GM18499 (cell line): ENCODE results near the gene ARHGAP12.
"Not testable (repeated sequence)": the region's sequence is repeated elsewhere in the genome, so short reads cannot be mapped to it uniquely, and the experiment has no call there.

Experiments used
- ATAC-seq: cut with Tn5 transposase; IDR thresholded peaks from one replicate; pipeline ENCODE4 v1.9.1; 2021; ENCODE audit warnings: moderate number of reproducible peaks; ENCODE audit not compliant: insufficient read depth, unreplicated experiment

Gene ARHGAP12

DNA sequence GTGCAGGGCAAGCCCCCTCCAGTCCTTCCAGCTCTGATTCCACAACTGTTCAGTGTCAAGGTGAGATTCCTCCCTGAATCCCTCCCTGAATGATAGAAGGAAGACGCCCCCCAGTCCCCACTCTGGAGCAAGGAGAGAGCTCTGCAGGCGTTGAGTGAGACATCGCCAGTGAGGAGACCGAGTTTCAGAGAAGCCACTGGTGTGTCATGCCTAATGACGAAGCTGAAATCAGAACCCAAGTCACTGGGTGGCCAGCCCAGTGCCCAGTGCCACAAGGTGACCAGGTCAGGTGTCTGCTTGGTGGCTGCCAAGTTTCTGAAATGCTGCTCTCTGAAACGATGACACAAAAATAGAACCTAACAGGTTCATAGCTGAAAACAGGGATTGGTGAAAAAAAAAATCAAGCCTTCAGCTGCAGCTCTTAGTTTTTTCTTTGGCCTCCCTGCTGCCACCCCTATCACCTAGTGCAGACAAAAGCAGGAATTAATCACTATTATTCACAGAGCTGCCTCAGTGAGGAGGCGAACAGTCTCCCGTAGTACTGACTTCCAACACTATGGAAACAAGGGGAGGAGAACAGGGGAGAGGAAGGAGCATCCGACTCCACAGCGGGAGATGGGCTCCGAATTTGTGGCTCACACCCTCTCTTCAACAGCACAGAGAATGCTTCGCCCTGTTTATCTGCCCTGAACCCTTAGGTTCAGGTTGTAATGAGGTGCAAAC lies 153.5 kb downstream of the ARHGAP12 start:
- ATAC-seq: no peak

DNA sequence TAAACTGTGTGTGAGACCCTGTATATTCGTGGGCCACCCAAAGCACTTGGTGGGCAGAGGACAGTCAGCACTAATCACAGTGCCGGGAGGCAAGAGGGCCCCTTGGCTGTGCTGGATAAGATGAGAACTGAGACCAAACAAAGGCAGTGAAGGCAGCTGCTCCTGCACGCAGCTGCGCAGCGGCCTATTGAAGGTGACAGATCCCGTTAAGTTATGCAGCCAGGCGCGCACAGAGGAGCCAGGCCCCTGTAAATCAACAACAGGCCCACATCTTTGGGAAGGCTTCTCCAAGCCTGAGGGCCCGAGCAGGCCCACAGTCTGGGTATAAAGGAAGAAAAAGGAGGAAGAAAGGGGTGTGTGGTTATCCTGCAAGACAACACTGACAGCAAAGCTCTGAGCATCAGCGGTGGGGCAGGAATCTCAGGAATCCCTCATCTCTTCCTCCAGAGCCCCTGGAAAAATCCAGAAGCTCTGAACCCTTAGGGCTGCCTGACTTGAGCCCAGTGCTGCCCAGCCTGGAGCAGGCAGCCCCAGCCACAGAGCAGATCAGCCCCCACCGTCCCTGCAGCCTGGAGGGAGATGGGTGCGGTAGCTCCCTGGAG lies 154.2 kb downstream of the ARHGAP12 start:
- no peak for ATAC-seq

DNA sequence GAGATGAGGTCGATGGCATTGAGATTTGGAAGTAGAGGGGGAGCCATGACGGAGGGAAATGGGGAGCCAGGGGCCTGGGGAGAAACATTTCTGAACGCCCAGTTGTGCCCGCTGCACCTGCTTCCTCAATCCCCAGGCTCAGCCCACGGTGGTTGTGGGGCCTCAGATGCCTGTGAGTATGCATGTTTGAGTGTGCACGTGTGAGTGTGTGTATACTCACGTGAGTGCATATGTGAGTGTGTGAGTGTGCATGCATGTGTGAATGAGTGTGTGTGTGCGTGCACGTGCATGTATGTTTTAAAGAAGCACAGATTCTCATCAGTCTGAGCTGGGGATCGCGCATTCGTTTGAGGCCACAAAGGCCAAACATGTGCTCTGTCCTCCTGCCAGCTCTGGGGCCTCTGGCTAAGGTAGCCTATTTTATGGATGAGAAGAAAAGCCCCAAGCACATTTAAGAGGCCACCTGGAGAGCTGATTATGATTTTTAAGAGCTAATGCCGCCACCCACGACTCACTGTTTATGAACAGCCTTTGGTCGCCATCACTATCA lies 154.8 kb downstream of the ARHGAP12 start:
- ATAC-seq: no peak

DNA sequence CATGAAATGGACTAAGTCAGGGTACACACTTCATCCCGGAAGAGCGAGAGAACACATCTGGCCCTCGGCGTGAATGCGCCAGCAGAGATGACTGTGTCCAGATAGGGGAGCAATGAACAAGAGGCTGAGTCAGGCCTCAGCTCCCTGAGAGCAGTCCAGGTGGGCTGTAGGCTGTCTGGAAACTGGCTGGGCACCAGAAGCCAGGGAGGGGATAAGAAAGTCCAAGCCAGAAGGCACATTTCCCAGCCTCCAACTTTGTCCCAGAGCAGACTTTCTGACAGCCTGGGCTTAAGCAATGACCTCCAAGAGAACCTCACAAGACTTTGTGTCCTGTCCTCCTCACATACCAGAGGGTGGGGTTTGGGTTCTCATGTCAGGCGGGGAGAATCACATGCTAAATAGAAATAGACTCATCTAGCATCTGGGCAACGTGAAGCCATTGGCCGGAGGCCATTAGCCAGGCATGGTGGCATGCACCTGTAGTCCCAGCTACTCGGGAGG lies 157.2 kb downstream of the ARHGAP12 start:
- ATAC-seq: no peak

DNA sequence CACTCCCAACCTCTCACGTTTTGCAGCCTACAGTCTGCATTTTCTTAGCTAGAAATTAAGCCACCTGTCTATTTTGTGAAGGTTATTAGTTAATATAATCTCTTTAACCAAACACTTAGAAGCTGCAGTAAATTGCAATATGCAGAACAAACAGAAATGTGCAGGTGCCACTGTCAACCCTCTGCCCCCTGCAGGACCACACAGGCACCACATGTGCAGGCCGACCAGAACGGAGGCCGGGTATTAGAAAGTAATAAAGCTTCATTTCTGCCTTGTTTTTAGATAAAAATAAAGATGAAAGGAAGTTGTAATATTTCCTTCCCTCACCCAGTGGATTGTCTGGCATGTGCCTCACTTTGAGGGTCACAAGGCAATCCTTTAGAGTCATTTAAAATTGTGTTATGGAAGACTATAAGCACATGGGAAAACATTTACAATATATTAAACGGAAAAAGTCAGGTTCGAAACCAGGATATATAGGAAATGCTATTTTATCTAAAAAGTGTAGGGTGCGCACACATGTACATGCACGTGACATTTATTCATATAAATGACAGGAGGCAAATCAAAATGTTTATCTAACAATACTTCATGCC lies 158.2 kb downstream of the ARHGAP12 start:
- ATAC-seq: no peak

DNA sequence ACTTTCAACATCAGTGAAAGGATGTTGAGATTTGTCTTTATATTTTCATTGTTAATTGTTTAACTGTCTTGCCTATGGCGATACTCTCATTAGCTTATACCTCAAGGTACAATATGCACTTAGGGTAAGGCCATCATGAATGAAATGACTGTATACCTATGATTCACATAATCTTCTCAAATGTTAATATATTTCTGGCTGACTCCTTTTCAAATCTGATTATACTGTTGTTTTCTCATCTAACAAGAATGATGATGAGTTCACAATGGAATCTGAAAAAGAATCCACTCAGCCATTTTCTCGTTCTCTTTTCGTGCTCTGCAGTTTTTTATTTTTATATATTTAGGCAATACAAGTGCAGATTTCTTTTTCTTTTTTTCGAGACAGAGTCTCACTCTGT lies 159.1 kb downstream of the ARHGAP12 start:
- no peak for ATAC-seq

DNA sequence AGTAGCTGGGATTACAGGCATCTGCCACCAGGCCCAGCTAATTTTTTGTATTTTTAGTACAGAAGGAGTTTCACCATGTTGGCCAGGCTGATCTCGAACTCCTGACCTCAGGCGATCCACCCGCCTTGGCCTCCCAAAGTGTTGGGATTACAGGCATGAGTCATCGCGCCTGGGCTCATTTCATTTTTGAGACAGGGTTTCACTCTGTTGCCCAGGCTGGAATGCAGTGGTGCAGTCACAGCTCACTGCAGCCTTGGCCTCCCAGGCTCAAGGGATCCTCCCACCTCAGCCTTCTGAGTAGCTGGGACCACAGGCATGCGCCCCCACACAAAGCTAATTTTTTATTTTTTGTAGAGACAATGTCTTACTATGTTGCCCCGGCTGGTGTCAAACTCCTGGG lies 159.7 kb downstream of the ARHGAP12 start:
- ATAC-seq: not testable (repeated sequence)

DNA sequence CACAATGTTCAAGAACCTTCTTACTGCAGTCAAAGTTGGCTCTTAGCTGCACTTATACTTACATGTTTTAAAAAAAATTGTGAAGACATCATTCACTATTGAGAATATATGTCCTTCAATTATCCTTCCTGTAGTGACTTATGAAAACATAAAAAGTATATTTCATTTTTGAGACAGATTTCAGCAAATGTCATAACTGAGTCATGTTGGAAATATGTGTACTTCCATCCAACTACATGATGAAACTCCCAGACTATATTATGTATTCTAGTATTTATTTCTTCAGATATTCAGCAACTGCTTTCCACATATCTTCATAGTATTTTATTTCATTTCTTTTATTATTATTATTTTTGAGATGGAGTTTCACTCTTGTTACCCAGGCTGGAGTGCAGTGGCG lies 160.2 kb downstream of the ARHGAP12 start:
- no peak for ATAC-seq

DNA sequence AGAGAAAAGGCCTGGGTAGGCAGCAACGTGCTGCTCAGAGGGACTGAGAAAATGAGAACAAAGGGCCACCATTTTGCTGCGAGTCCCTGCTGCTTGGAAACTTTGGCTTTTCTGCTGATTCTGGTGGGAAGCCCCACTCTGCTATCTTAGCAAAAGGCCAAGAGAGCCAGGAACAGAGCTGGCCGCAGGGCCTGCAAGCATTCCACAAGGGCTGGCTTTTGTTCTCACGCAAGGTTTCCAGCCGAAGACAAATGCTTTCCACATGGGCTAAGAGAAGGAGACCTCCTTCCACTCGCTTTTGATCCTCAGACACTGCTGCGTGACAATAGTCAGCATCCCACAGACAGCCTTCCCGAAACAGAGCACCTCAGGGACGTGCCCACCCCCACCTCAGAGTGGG lies 163.1 kb downstream of the ARHGAP12 start:
- no peak for ATAC-seq

DNA sequence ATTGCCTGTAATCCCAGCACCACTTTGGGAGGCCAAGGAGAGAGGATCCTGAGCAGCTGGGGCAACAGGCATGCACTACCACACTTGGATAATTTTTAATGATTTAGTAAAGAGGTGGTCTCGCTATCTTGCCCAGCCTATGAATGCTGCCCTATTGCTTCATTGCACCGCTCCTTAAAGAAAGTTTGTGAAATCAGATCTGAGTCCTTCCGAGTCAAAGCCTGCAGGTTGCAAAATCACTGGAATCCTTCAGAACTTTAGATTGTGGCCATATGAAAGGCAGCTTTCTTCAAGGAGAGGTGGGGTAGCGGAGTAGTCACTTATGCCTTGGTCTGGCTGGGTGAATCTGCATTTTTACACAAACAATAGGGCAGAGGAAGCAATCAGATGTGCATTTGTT lies 166.3 kb downstream of the ARHGAP12 start:
- ATAC-seq: no peak

DNA sequence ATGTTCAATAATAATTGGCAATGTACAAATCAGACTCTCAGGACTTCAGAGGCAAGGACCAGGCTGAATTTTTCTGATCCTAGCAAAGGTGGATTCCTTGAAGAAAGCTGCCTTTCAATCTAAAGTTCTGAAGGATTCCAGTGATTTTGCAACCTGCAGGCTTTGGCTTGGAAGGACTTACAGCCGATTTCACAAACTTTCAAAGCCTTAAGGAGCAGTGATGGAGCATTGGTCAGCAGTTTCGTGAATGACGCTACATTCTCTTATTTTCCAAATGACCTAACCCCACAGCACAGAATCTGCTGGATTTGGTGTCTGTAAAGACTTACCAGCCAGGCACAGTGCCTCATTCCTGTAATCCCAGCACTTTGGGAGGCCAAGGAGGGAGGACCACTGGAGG lies 167.5 kb downstream of the ARHGAP12 start:
- no peak for ATAC-seq

DNA sequence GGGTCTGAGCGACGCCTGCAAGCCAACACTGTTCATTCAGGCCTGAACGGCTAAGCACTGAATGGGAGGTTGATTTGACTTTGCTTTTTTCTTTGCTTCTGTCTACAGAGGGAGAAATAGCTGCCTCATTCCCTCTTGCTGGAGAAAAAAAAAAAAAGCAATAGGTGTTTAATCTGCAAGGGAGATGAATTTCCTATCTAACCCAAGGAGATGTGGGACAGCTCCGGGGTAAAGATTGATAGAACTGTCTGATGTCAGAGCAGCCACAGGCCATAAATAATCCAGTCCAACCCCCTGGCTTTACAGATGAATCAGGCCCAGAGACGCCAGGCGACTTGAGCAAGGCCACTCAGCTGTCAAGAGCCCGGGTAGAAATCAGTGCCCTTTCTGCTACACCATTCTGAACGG lies 168.0 kb downstream of the ARHGAP12 start:
- ATAC-seq: no peak

DNA sequence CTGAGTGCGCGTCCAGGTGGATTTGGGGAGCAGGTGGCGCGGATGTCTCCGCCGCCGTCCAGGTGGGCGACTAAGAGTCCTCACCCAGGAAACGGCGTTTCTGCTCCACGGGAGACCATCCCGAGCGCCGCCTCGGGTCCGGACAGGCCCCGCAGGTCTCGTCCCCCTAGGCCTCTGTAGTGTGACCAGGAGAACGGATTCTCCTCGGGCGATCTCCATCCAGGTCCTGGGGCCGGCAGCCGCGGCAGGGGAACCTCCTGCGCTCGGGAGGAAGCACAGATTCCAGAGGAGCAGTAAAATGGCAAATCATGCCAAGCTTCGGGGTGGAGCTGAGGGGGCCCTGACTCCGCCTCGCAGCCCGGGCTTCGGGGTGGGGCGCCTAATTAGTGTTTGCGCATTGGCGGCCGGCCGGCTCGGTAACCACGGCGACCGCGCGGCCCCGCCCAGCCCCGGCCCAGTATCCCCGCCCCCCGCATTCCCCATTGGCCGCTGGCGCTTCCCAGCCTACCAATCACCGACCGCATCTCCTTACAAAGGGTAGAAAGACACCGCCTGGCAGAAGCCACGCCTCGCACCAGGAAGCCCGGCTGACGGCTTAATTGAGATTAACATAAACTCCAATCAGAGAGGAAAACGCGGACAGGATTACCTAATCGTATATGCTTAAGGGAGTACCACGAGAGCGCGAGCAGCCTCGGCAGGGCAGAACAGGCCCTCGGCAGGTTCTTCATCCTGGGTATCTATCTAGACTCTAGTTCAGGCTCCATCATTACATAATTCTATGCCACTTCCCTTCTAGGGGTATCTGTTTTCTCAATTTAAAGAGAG lies 168.6 kb downstream of the ARHGAP12 start:
- ATAC-seq: peak; percentile 85

DNA sequence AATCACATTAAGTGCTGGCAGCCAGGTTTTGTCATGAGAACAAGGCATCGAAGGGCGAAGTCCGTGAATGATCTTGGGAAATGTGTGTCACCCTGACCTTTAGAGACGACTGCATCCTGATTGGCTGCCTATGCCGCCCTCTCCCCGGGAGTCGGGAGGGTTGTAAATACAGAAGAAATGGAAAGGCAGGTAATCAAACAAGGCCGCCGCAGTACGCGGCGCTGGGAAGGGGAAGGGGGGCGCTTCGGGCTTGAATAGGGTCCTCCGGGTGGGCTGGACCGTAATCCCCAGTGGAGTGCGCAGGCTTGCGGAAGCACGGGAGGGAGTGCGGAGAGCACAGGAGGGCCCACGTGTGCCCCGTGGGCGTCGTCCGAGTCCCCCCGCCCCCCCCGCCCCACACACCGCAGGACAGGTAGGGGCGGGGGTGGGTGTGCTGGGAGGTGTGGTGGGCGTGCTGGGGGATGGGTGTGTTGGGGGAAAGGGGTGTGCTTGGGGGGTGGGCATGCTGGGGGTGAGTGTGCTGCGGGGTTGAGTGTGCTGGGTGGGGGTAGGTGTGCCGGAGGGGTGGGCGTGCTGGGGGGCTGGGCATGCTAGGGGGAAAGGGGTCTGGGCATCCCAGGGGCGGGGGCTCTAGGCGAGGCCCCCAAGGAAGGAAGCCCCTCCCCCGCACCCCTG lies 169.4 kb downstream of the ARHGAP12 start:
- no peak for ATAC-seq

DNA sequence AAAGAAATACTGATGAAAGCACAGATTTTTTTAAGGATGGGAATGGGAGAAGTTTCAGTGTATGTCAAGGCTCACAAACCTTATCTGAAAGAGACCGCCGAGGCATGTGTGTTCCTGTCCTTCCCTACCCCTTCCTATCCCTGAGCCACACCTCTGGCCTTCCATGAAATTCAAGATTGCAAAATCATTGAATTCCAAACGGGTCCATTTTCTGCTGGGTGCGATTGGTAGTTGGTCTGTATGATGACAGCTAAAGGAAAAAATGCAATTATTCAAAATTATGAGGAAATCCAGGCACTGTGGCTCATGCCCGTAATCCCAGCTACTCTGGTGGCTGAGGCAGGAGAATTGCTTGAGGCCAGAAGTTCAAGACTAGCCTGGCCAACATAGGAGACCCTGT lies 170.1 kb downstream of the ARHGAP12 start:
- no peak for ATAC-seq

DNA sequence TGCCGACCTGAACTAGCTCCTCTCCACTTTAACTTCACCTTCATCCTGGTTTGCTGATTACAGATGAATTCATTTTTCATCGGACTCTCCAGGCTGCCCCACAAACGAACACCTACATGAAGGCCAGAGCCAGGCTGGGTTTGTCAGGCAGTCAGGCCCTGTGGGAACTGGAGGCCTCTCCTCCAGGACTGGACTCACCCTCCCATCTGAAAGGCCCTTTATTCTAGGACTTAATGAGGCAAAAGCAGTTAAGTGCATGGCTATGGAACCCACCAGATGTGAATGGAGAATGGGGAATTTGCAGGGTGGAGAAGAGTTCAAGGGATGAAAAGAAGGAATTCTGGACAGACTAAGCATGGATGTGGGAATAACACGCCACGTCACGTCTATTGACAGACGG lies 170.8 kb downstream of the ARHGAP12 start:
- ATAC-seq: no peak

DNA sequence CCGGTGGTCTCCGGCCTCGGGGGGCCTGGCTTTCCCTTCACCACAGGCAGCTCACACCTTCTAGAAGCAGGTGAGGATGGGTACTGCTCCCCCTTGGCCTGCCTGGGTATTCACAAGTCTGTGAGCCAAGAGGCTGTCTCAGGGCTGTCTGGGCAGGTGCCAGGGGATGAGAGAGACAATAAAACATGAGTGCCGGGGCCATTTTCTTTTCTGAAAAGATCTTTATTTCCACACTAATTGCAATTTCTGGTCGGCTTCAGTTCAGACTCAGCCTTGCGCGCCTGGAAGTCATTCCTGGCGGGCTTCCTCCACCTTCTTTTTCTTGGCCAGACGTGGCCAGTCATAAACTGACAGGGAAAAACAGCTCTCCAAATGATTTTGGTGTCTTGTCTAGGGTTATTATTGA lies 171.2 kb downstream of the ARHGAP12 start:
- no peak for ATAC-seq

DNA sequence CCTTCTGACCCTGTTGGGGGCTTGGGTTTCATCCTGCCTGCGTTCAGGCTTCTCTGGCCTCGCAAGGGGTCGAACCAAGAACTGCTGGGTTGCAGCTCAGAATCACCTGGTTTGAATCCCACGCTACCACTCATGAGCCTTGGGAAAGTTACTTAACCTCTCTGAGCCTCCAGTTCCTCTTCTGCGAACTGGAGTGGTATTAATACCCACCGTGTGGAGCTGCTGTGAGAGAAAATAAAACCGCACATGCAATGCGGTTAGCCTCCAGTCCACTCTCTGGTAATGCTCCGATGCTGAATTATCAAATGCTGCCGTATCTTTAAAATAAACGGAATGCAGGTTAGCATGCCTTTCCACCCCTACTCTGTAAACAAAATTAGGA lies 171.9 kb downstream of the ARHGAP12 start:
- ATAC-seq: no peak

DNA sequence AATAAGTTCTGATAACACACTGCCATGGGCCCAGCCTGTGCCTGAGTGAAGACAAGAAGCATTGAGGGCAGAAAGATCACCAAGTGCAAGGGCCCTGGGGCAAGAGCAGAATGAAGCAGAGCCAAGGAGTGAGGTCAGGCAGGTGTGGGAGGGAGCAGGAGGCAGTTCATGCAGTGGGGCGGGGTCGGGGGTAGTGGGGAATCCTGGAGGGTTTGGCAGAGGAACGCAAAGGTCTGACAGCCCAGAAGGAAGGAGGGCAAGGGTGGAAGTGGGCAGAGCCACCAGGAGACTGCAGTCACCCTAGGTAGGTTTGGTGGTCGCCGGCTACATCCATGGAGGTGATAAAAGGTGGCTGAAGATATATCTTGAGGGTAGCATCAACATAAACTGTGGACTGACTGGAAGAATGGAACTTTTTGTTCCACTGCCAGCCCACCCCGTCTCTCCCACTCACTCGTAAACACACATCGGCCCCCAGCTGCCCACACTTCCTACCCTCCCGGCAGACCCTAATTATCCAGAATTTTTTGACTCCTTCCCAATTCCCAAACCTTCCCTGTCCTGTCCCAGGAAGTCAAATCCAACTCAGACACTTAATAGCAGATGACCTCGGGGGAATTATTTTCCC lies 172.4 kb downstream of the ARHGAP12 start:
- no peak for ATAC-seq
